Activated CD4-positive, alpha-beta T cell treated with anti-CD3 and anti-CD28 coated beads, Interleukin-2, Interleukin-6, amounts not matched to agents 100 ng/mL and 50 ng/mL, durations not matched to agents 16 hours and 8 hours (primary cell): Measurements from ENCODE around the gene BEX3.
"Not testable (repeated sequence)": the region's sequence is repeated elsewhere in the genome, so short reads cannot be mapped to it uniquely, and the experiment has no call there.

ENCODE experiments used
- DNase-seq: peaks from one replicate; pipeline ENCODE4 v3.0.0-alpha.2; 2020

Gene BEX3

GRCh38 chrX:103384672-103385071 is 8.3 kb downstream of the BEX3 start:
- DNase-seq, result no peak

- not testable (repeated sequence) for DNase-seq
Measured at GRCh38 chrX:103385283-103385830, 9.0 kb downstream of the BEX3 start.

- no peak for DNase-seq
Measured at GRCh38 chrX:103386332-103386731, 10.0 kb downstream of the BEX3 start.

- no peak for DNase-seq
Measured at GRCh38 chrX:103393487-103393886, 17.1 kb downstream of the BEX3 start.

GRCh38 chrX:103396186-103396585 is 19.8 kb downstream of the BEX3 start:
- DNase-seq, result no peak

GRCh38 chrX:103396660-103397059 is 20.3 kb downstream of the BEX3 start:
- no peak for DNase-seq

- no peak for DNase-seq
Measured at GRCh38 chrX:103397707-103398106, 21.4 kb downstream of the BEX3 start.

- DNase-seq, result peak; percentile 12
Measured at GRCh38 chrX:103398421-103398864, 22.1 kb downstream of the BEX3 start.

- DNase-seq, result no peak
Measured at GRCh38 chrX:103399744-103400143, 23.4 kb downstream of the BEX3 start.

- DNase-seq, result no peak
Measured at GRCh38 chrX:103400931-103401330, 24.6 kb downstream of the BEX3 start.

GRCh38 chrX:103404231-103405008 is 28.1 kb downstream of the BEX3 start:
- DNase-seq, result peak; percentile 73

- no peak for DNase-seq
Measured at GRCh38 chrX:103405009-103405333, 28.6 kb downstream of the BEX3 start.

- no peak for DNase-seq
Measured at GRCh38 chrX:103406256-103406655, 29.9 kb downstream of the BEX3 start.

GRCh38 chrX:103407776-103408175 is 31.4 kb downstream of the BEX3 start:
- no peak for DNase-seq

GRCh38 chrX:103411721-103412120 is 35.4 kb downstream of the BEX3 start:
- not testable (repeated sequence) for DNase-seq

- no peak for DNase-seq
Measured at GRCh38 chrX:103413705-103414387, 37.5 kb downstream of the BEX3 start.

- no peak for DNase-seq
Measured at GRCh38 chrX:103414561-103414960, 38.2 kb downstream of the BEX3 start.

- no peak for DNase-seq
Measured at GRCh38 chrX:103415068-103415467, 38.7 kb downstream of the BEX3 start.

GRCh38 chrX:103415528-103415927 is 39.2 kb downstream of the BEX3 start:
- DNase-seq, result peak; percentile 21

- DNase-seq, result no peak
Measured at GRCh38 chrX:103417370-103417769, 41.0 kb downstream of the BEX3 start.

- no peak for DNase-seq
Measured at GRCh38 chrX:103417933-103418332, 41.6 kb downstream of the BEX3 start.

GRCh38 chrX:103418811-103419340 is 42.5 kb downstream of the BEX3 start:
- DNase-seq, result no peak

- no peak for DNase-seq
Measured at GRCh38 chrX:103423955-103424638, 47.8 kb downstream of the BEX3 start.
